Osteocyte (in vitro differentiated cells): Measurements from ENCODE around the gene ZNF266. TPM values are rescaled to one million over a fixed set of nuclear protein-coding genes. Genes with fewer than 3 reads are reported as not detected.

Source experiments
- DNase-seq: peaks from one replicate; pipeline ENCODE4 v3.0.0; 2021; ENCODE audit warnings: mixed read lengths; ENCODE audit not compliant: unreplicated experiment; ENCODE audit errors: extremely low spot score
- H3K27ac Mint-ChIP-seq: one replicate; pipeline ENCODE4 v1.8.0; 2021; ENCODE audit warnings: mild to moderate bottlenecking, mixed read lengths; ENCODE audit not compliant: unreplicated experiment
- H3K27me3 Mint-ChIP-seq: one replicate; pipeline ENCODE4 v1.8.0; 2021; ENCODE audit warnings: mixed read lengths; ENCODE audit not compliant: unreplicated experiment
- H3K36me3 Mint-ChIP-seq: one replicate; pipeline ENCODE4 v1.8.0; 2021; ENCODE audit warnings: mixed read lengths; ENCODE audit not compliant: unreplicated experiment
- H3K4me1 Mint-ChIP-seq: one replicate; pipeline ENCODE4 v1.8.0; 2021; ENCODE audit warnings: mixed read lengths; ENCODE audit not compliant: unreplicated experiment
- H3K4me3 Mint-ChIP-seq: one replicate; pipeline ENCODE4 v1.8.0; 2021; ENCODE audit warnings: mild to moderate bottlenecking, moderate library complexity, mixed read lengths; ENCODE audit not compliant: unreplicated experiment
- H3K9me3 Mint-ChIP-seq: one replicate; pipeline ENCODE4 v1.8.0; 2021; ENCODE audit warnings: mixed read lengths; ENCODE audit not compliant: unreplicated experiment
- CTCF ChIP-seq: fragments of 200-600 bp; sonication (generic); IDR thresholded peaks from 2 replicates; pipeline ENCODE4 v1.5.0; 2021; ENCODE audit warnings: antibody characterized with exemption, mild to moderate bottlenecking, moderate library complexity
- total RNA-seq: library from RNA; stranded (reverse); gene quantifications from 2 replicates; pipeline ENCODE4 v1.2.1, GENCODE V29; 2021

ZNF266 gene
- total RNA-seq, 1 donor from 2014 or later: 25.1 TPM

GRCh38 chr19:9430444-9430843, 4.9 kb downstream of the ZNF266 start:
- peaks cover 56% of the 10 kb centered on the region for H3K36me3 Mint-ChIP-seq
- H3K4me3 Mint-ChIP-seq: no peak overlapping the region
- TF ChIP-seq CTCF: no peak
- H3K27ac Mint-ChIP-seq: no peak overlapping the region
- peaks cover 4% of the 10 kb centered on the region for H3K9me3 Mint-ChIP-seq
- DNase-seq: no peak
- H3K4me1 Mint-ChIP-seq: peaks cover 13% of the 10 kb centered on the region
- H3K27me3 Mint-ChIP-seq: no peaks in the 10 kb centered on the region

GRCh38 chr19:9427941-9428340, 7.4 kb downstream of the ZNF266 start:
- Mint-ChIP-seq H3K9me3 (peaks cover 12% of the 10 kb centered on the region), H3K36me3 (peaks cover 70% of the 10 kb centered on the region), H3K4me1 (no peaks in the 10 kb centered on the region), H3K27me3 (no peaks in the 10 kb centered on the region), H3K4me3 (no peak overlapping the region), H3K27ac (no peak overlapping the region)
- TF ChIP-seq CTCF: no peak
- no peak for DNase-seq

GRCh38 chr19:9413240-9413954, 22.0 kb downstream of the ZNF266 start:
- no peak overlapping the region for H3K4me3 Mint-ChIP-seq
- no peak for DNase-seq
- no peaks in the 10 kb centered on the region for H3K4me1 Mint-ChIP-seq
- H3K36me3 Mint-ChIP-seq: peaks cover 67% of the 10 kb centered on the region
- H3K27ac Mint-ChIP-seq: no peak overlapping the region
- H3K9me3 Mint-ChIP-seq: peaks cover 28% of the 10 kb centered on the region
- no peaks in the 10 kb centered on the region for H3K27me3 Mint-ChIP-seq
- no peak for TF ChIP-seq CTCF

GRCh38 chr19:9407827-9408226, 27.5 kb downstream of the ZNF266 start:
- Mint-ChIP-seq H3K27me3 (no peaks in the 10 kb centered on the region), H3K9me3 (peaks cover 34% of the 10 kb centered on the region), H3K4me3 (no peak overlapping the region), H3K27ac (no peak overlapping the region), H3K4me1 (no peaks in the 10 kb centered on the region), H3K36me3 (peaks cover 20% of the 10 kb centered on the region)
- no peak for TF ChIP-seq CTCF
- no peak for DNase-seq

- Mint-ChIP-seq H3K27ac (no peak overlapping the region), H3K4me1 (no peaks in the 10 kb centered on the region), H3K27me3 (no peaks in the 10 kb centered on the region), H3K9me3 (peaks cover 34% of the 10 kb centered on the region), H3K36me3 (peaks cover 11% of the 10 kb centered on the region), H3K4me3 (peak overlapping the region; percentile 34)
- DNase-seq: no peak
- no peak for TF ChIP-seq CTCF
These were observed 28.5 kb downstream of the ZNF266 start for GRCh38 chr19:9406798-9407352.
